Measurements from ENCODE around the gene RTTN. TPM values are rescaled to one million over a fixed set of nuclear protein-coding genes. Genes with fewer than 3 reads are reported as not detected.

The RTTN gene
- total and polyA plus RNA-seq, 2 donors (not counting 3 experiments of a cell fraction or from before 2014, with no cell fraction given): 3.1 to 17.4 TPM

DNA sequence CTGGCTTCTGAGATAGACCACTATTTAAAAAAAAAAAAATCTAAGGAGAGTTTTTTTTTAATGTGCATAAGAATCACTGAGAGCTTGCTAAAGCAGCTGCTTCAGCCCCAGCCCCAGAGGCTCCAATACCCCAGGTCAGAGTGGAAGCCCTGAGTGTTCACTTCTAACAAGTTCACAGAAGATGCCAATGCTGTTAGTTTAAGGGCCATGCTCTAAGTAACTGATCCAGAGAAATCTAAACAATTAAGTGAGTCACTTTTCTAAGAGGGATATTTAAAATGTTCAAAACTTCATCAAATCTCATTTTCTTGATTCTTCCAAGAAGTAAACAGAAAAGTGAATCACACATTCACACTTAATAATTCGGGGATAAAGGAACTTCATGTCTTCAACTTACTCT, 131.4 kb downstream of the RTTN start:
- H4K20me1 ChIP-seq (replicated peaks; ENCODE audit: control insufficient read depth, extremely low read depth, insufficient read depth, low read length): no peaks in the 10 kb centered on the region
- H3K36me3 ChIP-seq (ENCODE audit: control insufficient read depth in 2 of 2, extremely low read depth in 1 of 2, insufficient read depth in 2 of 2, low read length in 2 of 2): no peaks in the 10 kb centered on the region
- FAIRE-seq: no peak
- POLR2A ChIA-PET: no interaction called here
- dilution Hi-C loops (cut with MboI; ENCODE audit: extremely low pct_ligation_motif_present, low sequenced_read_pairs) (no loop called here), intact Hi-C loops (cut with micrococcal nuclease) (loop anchor here (5.0 kb wide), 1 partner anchor 1227 kb away; no protein-coding TSS in a partner anchor)
- CTCF ChIA-PET: interaction anchor here (0.7 to 1.6 kb wide), 3 partner anchors 10 to 1221 kb away, joined by 3 to 6 read pairs (median 4); no protein-coding TSS in a partner anchor
- H3K27ac ChIP-seq (ENCODE audit: insufficient read depth, low read depth, low read length): no peak overlapping the region
- no peaks in the 10 kb centered on the region for H3K9me1 ChIP-seq (replicated peaks; ENCODE audit: control insufficient read depth, extremely low read depth, insufficient read depth, low read length)
- no peak overlapping the region for H3K4me3 ChIP-seq (replicated peaks in 1 of 3; ENCODE audit: insufficient read depth in 1 of 3, low read depth in 1 of 3, low read length in 3 of 3)
- no peaks in the 10 kb centered on the region for H3K4me1 ChIP-seq (ENCODE audit: control insufficient read depth, extremely low read depth, insufficient read depth, low read length)
- no peak overlapping the region for H2AFZ ChIP-seq (ENCODE audit: low read depth, low read length)
- H3K27me3 ChIP-seq (ENCODE audit: control insufficient read depth in 2 of 2, insufficient read depth in 2 of 2, low read length in 2 of 2): no peaks in the 10 kb centered on the region
- H3K9ac ChIP-seq (replicated peaks; ENCODE audit: extremely low read depth, insufficient read depth, low read length): no peak overlapping the region
- TF ChIP-seq, protein P1, sequence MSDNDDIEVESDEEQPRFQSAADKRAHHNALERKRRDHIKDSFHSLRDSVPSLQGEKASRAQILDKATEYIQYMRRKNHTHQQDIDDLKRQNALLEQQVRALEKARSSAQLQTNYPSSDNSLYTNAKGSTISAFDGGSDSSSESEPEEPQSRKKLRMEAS (IDR thresholded peaks at IDR 0.05; ENCODE audit: insufficient read depth, insufficient read length): no peak
- TF ChIP-seq MYC (IDR thresholded peaks at IDR 0.05; ENCODE audit: low read depth, low read length) (no peak), EZH2 (IDR thresholded peaks at IDR 0.05; ENCODE audit: borderline replicate concordance, low read depth, low read length, severe bottlenecking) (no peak), JUN (IDR thresholded peaks at IDR 0.05; ENCODE audit: borderline replicate concordance, insufficient read depth, insufficient read length, low read depth) (no peak), POLR2AphosphoS5 (IDR thresholded peaks at IDR 0.05; ENCODE audit: insufficient read depth, low read depth, low read length) (no peak), GATA2 (IDR thresholded peaks at IDR 0.05; ENCODE audit: insufficient read depth, insufficient read length, low read depth, low read length) (no peak), POLR2A (IDR thresholded peaks at IDR 0.05; ENCODE audit: low read depth, low read length) (no peak), FOS (IDR thresholded peaks at IDR 0.05; ENCODE audit: borderline replicate concordance, insufficient read depth, low read length) (no peak)
- TF ChIP-seq, protein P2, sequence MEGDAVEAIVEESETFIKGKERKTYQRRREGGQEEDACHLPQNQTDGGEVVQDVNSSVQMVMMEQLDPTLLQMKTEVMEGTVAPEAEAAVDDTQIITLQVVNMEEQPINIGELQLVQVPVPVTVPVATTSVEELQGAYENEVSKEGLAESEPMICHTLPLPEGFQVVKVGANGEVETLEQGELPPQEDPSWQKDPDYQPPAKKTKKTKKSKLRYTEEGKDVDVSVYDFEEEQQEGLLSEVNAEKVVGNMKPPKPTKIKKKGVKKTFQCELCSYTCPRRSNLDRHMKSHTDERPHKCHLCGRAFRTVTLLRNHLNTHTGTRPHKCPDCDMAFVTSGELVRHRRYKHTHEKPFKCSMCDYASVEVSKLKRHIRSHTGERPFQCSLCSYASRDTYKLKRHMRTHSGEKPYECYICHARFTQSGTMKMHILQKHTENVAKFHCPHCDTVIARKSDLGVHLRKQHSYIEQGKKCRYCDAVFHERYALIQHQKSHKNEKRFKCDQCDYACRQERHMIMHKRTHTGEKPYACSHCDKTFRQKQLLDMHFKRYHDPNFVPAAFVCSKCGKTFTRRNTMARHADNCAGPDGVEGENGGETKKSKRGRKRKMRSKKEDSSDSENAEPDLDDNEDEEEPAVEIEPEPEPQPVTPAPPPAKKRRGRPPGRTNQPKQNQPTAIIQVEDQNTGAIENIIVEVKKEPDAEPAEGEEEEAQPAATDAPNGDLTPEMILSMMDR (IDR thresholded peaks at IDR 0.05; ENCODE audit: extremely low read depth in 1 of 2, insufficient read depth in 1 of 2, low read depth in 1 of 2, low read length in 2 of 2): no peak
- no TSS peak for BruUV-seq (replicated peaks)
- no peak overlapping the region for H3K4me2 ChIP-seq (ENCODE audit: insufficient read depth, low read length)
- no peak for DNase-seq (ENCODE audit: low read depth, low spot score)
- H3K9me3 ChIP-seq (replicated peaks; ENCODE audit: control insufficient read depth, insufficient read depth, low read length): no peaks in the 10 kb centered on the region
- H3K79me2 ChIP-seq (ENCODE audit: control insufficient read depth, insufficient read depth, low read length): no peaks in the 10 kb centered on the region
